IPS-18c (cell line): ENCODE measurements around the gene UBE2H.
"Not testable (repeated sequence)": the region's sequence is repeated elsewhere in the genome, so short reads cannot be mapped to it uniquely, and the experiment has no call there.

Experiments
- H3K4me3 ChIP-seq: 2 replicates; pipeline ENCODE4 v1.7.0; 2013; ENCODE audit warnings: low read depth, mild to moderate bottlenecking, low read length, moderate library complexity; ENCODE audit not compliant: insufficient read depth
- H3K9me3 ChIP-seq: one replicate; pipeline ENCODE4 v1.6.1; 2013; ENCODE audit warnings: mild to moderate bottlenecking, low read length, moderate library complexity; ENCODE audit not compliant: control insufficient read depth, insufficient read depth

Gene UBE2H

GRCh38 chr7:129923709-129924108 lies 29.1 kb downstream of the UBE2H start:
- H3K9me3 ChIP-seq = no peaks in the 10 kb centered on the region
- no peak overlapping the region for H3K4me3 ChIP-seq

- Histone ChIP-seq H3K9me3 (no peaks in the 10 kb centered on the region), H3K4me3 (no peak overlapping the region)
Observed at GRCh38 chr7:129919492-129919891, 33.3 kb downstream of the UBE2H start.

GRCh38 chr7:129918922-129919321 lies 33.8 kb downstream of the UBE2H start:
- H3K4me3 ChIP-seq = no peak overlapping the region
- no peaks in the 10 kb centered on the region for H3K9me3 ChIP-seq

DNA sequence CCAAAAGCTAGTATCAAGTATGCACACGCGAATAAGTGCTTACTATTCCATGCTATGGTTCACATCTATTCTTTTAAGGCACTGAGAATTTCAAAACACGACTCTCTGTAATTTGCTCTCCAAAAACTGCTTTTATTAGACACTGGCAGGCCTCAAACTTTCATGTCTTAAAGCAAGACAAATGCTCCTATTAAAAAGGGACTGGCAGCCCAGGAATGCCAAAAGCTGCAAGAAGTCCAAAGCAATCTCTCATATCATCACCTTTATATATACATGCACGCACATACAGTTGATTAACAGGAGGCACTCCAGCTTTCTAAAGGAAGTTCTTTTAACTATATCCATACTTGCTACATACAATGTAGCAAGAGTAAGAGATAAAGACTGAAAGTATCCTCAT lies 34.8 kb downstream of the UBE2H start:
- Histone ChIP-seq H3K4me3 (no peak overlapping the region), H3K9me3 (no peaks in the 10 kb centered on the region)

- no peak overlapping the region for H3K4me3 ChIP-seq
- H3K9me3 ChIP-seq = no peaks in the 10 kb centered on the region
Observed at GRCh38 chr7:129914536-129915272, 38.1 kb downstream of the UBE2H start.

GRCh38 chr7:129913428-129913827 lies 39.3 kb downstream of the UBE2H start:
- Histone ChIP-seq H3K4me3 (no peak overlapping the region), H3K9me3 (no peaks in the 10 kb centered on the region)

GRCh38 chr7:129911790-129912189 lies 41.0 kb downstream of the UBE2H start:
- no peaks in the 10 kb centered on the region for H3K9me3 ChIP-seq
- no peak overlapping the region for H3K4me3 ChIP-seq

DNA sequence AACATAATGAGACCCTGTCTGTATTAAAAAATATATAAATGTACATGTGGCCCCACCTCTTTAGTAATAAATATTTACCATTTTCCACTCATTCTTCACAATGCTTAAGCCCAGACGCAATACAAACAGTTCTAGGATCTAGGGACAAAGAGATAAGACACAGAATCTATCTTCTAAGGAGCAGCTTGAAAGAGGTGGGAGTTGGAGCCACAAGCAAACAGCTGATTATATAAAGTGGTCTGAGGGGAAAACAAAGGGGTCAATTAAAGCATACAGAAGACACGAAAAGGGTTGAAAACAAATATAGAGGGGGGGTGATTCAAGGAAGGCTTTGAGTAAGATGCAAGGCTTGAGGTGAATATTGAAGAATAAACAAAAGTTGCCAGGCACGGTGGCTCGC lies 43.1 kb downstream of the UBE2H start:
- no peaks in the 10 kb centered on the region for H3K9me3 ChIP-seq
- H3K4me3 ChIP-seq = no peak overlapping the region

DNA sequence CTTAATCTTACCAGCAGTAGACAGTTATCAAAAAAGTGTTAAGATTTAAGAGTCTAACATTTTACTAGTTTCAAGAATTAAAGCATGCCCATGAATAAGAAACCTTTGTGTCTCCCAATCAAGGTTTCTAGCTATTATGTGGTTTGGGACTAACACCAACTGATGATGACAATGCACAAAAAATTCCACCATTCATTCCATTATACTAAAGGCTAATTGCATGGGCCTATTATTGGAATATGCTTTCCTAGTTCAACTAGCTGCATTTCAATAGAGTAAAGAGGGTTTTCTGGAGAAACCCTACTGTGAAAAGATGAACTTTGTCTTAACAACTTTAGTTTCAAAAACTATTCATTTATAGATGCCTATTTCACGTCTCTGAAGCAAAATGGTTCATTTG lies 44.6 kb downstream of the UBE2H start:
- H3K9me3 ChIP-seq = no peaks in the 10 kb centered on the region
- no peak overlapping the region for H3K4me3 ChIP-seq

DNA sequence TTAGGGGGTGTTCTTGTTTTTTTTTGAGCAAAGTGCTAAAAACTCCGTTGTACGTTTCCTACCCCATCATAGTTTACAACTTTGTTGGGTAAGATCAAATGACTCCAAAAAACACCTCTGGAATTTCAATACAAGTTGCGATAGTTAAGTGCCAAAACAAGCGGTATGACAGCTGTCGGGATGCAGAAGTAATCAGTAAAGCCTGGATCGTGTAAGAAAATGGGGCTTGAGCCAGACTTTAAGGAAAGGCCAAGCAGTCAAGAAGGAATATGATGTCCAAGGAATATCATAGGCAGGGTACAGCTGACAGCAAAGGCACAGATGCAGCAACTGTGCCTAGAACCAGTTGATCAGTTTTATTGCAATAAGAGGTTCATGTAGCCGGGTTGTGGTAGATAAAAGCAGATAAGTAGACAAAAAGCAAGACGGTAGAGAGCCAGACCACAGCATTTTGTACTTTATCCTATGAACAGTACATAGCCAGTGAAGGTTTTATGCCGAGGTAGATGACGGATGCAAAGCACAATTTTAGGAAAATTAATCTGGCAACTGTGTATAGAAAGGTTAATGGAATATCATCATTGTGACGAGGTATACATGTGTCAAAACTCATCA lies 45.5 kb downstream of the UBE2H start:
- H3K4me3 ChIP-seq = no peak overlapping the region
- no peaks in the 10 kb centered on the region for H3K9me3 ChIP-seq

GRCh38 chr7:129906700-129907099 lies 46.1 kb downstream of the UBE2H start:
- H3K4me3 ChIP-seq = no peak overlapping the region
- no peaks in the 10 kb centered on the region for H3K9me3 ChIP-seq

DNA sequence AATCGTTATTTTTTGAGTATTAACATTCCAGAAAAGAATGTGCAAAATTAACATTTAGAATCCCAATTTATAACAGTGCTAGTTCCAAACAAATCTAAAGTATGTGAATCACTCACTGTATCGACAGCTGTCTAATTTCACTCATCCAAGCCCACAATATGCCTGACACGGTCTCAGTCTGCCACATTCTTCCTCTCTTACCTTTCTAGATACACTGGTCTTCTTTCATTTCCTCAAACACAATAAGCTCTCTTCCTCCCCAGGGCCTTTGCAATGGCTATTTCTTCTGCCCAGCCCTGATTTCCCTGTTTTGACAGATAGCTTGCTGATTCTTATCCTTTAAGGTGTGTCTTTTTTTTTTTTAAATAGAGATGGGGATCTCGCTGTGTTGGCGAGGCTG lies 48.8 kb downstream of the UBE2H start:
- Histone ChIP-seq H3K4me3 (no peak overlapping the region), H3K9me3 (no peaks in the 10 kb centered on the region)

- no peak overlapping the region for H3K4me3 ChIP-seq
- no peaks in the 10 kb centered on the region for H3K9me3 ChIP-seq
Observed at GRCh38 chr7:129902788-129903422, 49.9 kb downstream of the UBE2H start.

DNA sequence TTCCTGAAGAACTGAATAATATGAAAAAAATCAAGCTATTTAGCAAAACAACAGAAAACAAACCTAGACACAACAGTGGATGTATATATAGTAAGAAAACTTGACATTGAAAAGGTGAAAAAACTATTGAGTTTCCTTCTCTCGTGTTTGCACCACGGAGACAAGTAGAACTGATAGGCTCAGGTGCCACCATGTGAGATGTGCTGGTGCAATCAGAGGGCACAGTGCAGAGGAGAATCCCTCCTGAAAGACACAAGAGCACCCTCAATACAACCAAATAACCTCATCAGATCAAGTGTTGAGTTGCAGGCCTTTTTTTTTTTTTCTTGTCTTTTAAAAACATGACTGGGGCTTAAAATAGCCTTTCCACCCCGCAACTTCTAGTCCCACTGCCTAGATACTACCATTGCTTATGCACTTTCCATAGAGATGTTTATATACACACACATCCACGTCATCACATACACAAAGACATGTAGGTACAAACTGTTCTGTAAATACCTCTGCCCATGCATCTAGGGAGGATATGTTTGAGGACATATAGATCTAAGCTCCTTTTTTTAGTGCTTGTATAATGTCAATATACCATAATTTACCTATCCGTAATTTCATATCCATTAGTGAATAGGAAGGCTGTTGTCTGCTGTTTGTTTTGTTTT lies 54.1 kb downstream of the UBE2H start:
- Histone ChIP-seq H3K9me3 (no peaks in the 10 kb centered on the region), H3K4me3 (no peak overlapping the region)

DNA sequence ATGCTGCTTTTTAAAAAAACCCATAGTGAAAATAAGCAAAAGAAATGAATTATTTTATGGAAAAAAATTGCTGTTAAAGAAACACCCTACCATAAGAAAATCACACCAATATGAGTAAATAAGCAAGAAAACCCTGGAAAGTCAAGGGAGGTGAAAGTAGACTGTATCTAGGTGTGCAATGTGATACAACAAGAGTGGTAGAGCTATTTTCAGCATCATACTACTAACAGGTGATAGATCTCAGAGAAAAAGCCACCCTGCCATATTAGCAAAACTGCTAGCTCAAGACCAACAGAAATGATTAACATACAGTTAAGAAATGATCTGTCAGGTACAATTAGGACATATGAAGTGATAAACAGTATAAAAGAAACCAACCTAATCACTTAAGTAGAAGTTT lies 54.8 kb downstream of the UBE2H start:
- Histone ChIP-seq H3K4me3 (no peak overlapping the region), H3K9me3 (no peaks in the 10 kb centered on the region)

DNA sequence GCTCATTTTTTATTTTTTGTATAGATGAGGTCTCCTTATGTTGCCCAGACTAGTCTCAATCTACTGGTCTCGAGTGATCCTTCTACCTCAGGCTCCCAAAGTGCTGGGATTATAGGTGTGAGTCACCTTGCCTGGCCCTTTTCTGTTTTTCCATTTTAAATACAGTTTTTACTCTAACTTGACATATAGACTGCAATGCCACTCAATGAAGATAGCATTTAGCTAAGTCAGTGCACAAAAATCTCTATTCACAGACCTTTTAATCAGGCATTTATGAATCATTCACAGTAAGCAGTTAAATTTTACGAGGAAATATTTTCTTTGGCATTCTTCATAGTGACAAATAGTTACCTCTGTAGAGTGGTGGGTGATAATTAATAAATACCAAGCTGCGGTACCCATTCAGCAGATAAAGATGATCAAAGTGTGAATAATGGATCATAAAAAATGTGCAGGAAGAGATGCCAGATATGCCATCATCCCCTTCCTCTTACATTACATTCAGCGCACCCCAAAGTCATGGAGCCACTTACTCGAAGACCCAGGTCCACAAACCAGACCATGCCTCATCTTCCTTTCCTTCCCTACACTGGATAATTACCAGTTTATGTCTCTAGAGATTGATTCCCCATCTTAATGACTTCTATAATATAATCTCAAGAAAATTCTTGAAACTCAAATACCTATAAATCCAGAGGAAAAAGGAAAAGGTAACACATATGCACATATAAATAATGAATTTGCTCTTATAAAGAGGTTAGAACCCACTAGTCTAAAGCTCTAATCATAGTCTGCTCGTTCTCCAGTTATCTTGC lies 56.0 kb downstream of the UBE2H start:
- no peak overlapping the region for H3K4me3 ChIP-seq

DNA sequence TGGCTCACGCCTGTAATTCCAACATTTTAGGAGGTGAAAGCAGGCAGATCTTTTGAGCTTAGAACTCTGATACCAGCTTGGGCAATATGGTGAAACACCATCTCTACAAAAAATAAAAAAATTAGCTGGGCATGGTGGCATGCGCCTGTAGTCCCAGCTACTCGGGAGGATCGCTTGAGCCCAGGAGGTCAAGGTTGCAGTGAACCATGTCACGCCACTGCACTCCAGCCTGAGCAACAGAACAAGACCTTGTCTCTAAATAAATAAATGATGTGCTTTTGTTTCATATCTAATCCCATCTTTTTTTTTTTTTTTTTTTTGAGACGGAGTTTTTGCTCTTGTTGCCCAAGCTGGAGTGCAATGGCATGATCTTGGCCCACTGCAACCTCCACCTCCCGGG lies 58.6 kb downstream of the UBE2H start:
- H3K4me3 ChIP-seq, H3K9me3 ChIP-seq: not testable (repeated sequence)

More for the DNA sequence above, 56.0 kb downstream of the UBE2H start:
- H3K9me3 ChIP-seq = no peaks in the 10 kb centered on the region
